HCT116 (cell line): ENCODE results near the gene MAGEA8.

Experiments used
- CTCF ChIP-seq, 3 experiments: fragments of 200-600 bp in 1 of 3; sonication (generic) in 1 of 3; IDR thresholded peaks in 2 of 3; conservative IDR thresholded peaks in 1 of 3; 2 replicates each; pipeline ENCODE4 v1.5.1; 2012 to 2017; ENCODE audit warnings: low read depth in 2 of 3, low read length in 2 of 3, antibody characterized with exemption in 1 of 3, borderline replicate concordance in 1 of 3, control low read depth in 1 of 3, mild to moderate bottlenecking in 1 of 3, mixed read lengths in 1 of 3, mixed run types in 1 of 3, moderate library complexity in 1 of 3; ENCODE audit not compliant: insufficient read depth in 1 of 3
- EGR1 ChIP-seq: IDR thresholded peaks from 2 replicates; pipeline ENCODE4 v1.6.1; 2012; ENCODE audit warnings: low read depth
- EZH2 ChIP-seq: fragments of 200-600 bp; sonication (generic); IDR thresholded peaks from 2 replicates; pipeline ENCODE4 v1.6.1; 2017; ENCODE audit warnings: antibody characterized with exemption, mixed run types
- JUND ChIP-seq: IDR thresholded peaks from 2 replicates; pipeline ENCODE4 v1.6.1; 2012
- POLR2A ChIP-seq: IDR thresholded peaks from 2 replicates; pipeline ENCODE4 v1.7.0; 2011; ENCODE audit warnings: borderline replicate concordance; ENCODE audit not compliant: insufficient read depth, insufficient read length; ENCODE audit errors: extremely low read depth
- POLR2AphosphoS5 ChIP-seq: IDR thresholded peaks from 2 replicates; pipeline ENCODE4 v1.6.1; 2011; ENCODE audit warnings: mild to moderate bottlenecking, low read depth, low read length, moderate library complexity
- RAD21 ChIP-seq: IDR thresholded peaks from 2 replicates; pipeline ENCODE4 v1.6.1; 2012; ENCODE audit warnings: low read depth, mild to moderate bottlenecking
- SRF ChIP-seq: IDR thresholded peaks from 2 replicates; pipeline ENCODE4 v1.6.1; 2012; ENCODE audit warnings: low read depth

GRCh38 chrX:149909324-149910177 lies 28.6 kb downstream of the MAGEA8 start:
- TF ChIP-seq POLR2AphosphoS5, result no peak
- no peak for TF ChIP-seq CTCF (IDR thresholded peaks at IDR 0.05 in 2 of 3, conservative IDR thresholded peaks at IDR 0.05 in 1 of 3; ENCODE audit: borderline replicate concordance in 1 of 3, insufficient read depth in 1 of 3, low read depth in 2 of 3, low read length in 2 of 3)
- TF ChIP-seq SRF, result no peak
- no peak for TF ChIP-seq EGR1
- TF ChIP-seq JUND, result no peak
- TF ChIP-seq RAD21, result no peak
- TF ChIP-seq EZH2, result no peak
- TF ChIP-seq POLR2A, result no peak
